Endodermal cell (in vitro differentiated cells): ENCODE data around the gene CSF1. TPM values are rescaled to one million over a fixed set of nuclear protein-coding genes. Genes with fewer than 3 reads are reported as not detected.

Experiments
- DNase-seq: peaks from one replicate; pipeline ENCODE4 v3.0.0-alpha.2; 2017
- H3K27ac ChIP-seq: 2 replicates; pipeline ENCODE4 v1.5.1; 2013; ENCODE audit warnings: mild to moderate bottlenecking, low read depth, low read length, moderate library complexity
- H3K27me3 ChIP-seq: 2 replicates; pipeline ENCODE4 v1.6.1; 2013; ENCODE audit warnings: mild to moderate bottlenecking, low read length, moderate library complexity; ENCODE audit not compliant: insufficient read depth, control insufficient read depth, poor library complexity, severe bottlenecking
- H3K36me3 ChIP-seq: 2 replicates; pipeline ENCODE4 v1.7.0; 2013; ENCODE audit warnings: mild to moderate bottlenecking, low read length, moderate library complexity; ENCODE audit not compliant: control insufficient read depth, insufficient read depth
- H3K4me1 ChIP-seq: one replicate; pipeline ENCODE4 v1.7.0; 2013; ENCODE audit warnings: low read length; ENCODE audit not compliant: control insufficient read depth, insufficient read depth
- H3K4me3 ChIP-seq: 2 replicates; pipeline ENCODE4 v1.5.1; 2013; ENCODE audit warnings: mild to moderate bottlenecking, low read length, moderate library complexity
- H3K9ac ChIP-seq: 2 replicates; pipeline ENCODE4 v1.6.1; 2013; ENCODE audit warnings: mild to moderate bottlenecking, low read length, moderate library complexity; ENCODE audit not compliant: poor library complexity, severe bottlenecking; ENCODE audit errors: extremely low read depth
- H3K9me3 ChIP-seq: 2 replicates; pipeline ENCODE4 v1.6.1; 2013; ENCODE audit warnings: mild to moderate bottlenecking, low read length, moderate library complexity; ENCODE audit not compliant: control insufficient read depth
- H3K27ac Mint-ChIP-seq: 2 replicates; pipeline ENCODE4 v1.8.0; 2020; ENCODE audit warnings: mixed read lengths
- H3K27me3 Mint-ChIP-seq: 2 replicates; pipeline ENCODE4 v1.8.0; 2021; ENCODE audit warnings: mild to moderate bottlenecking, mixed read lengths; ENCODE audit not compliant: insufficient read depth
- H3K36me3 Mint-ChIP-seq: 2 replicates; pipeline ENCODE4 v1.8.0; 2020; ENCODE audit warnings: low read depth, mixed read lengths
- H3K4me1 Mint-ChIP-seq: 2 replicates; pipeline ENCODE4 v1.8.0; 2020; ENCODE audit warnings: mixed read lengths
- H3K4me3 Mint-ChIP-seq: 2 replicates; pipeline ENCODE4 v1.8.0; 2020; ENCODE audit warnings: mild to moderate bottlenecking, moderate library complexity, mixed read lengths
- H3K9me3 Mint-ChIP-seq: 2 replicates; pipeline ENCODE4 v1.8.0; 2020; ENCODE audit warnings: mild to moderate bottlenecking, mixed read lengths
- WGBS, 2 experiments: methylation state at CpG; one replicate each; pipeline versions ENCODE4 v1.1.5 to v1.1.7; 2013; ENCODE audit warnings: missing lambda C conversion rate in 2 of 2, mixed read lengths in 1 of 2; ENCODE audit not compliant: insufficient coverage in 1 of 2, insufficient read length in 1 of 2; 5-methylcytosine and 5-hydroxymethylcytosine counted together
- total RNA-seq, 2 donors: library from RNA; stranded (reverse); fragmentation: NEBNext Ultra II Directional in 1 of 2; extraction: Animal tissue kit (Norgen Biotek cat#: 25700) in 1 of 2; gene quantifications; 2 replicates in 1 of 2; 3 replicates in 1 of 2; pipeline ENCODE4 v1.2.1, GENCODE V29; 2021
- TF ChIP-seq, protein P1 (sequence below): fragments of 200-600 bp; sonication (generic); conservative IDR thresholded peaks from 2 replicates; pipeline ENCODE4 v1.5.0; 2021; ENCODE audit warnings: antibody characterized with exemption, mild to moderate bottlenecking

Gene CSF1
- total RNA-seq, 2 donors from 2014 or later: 1.0 to 2.1 TPM

DNA sequence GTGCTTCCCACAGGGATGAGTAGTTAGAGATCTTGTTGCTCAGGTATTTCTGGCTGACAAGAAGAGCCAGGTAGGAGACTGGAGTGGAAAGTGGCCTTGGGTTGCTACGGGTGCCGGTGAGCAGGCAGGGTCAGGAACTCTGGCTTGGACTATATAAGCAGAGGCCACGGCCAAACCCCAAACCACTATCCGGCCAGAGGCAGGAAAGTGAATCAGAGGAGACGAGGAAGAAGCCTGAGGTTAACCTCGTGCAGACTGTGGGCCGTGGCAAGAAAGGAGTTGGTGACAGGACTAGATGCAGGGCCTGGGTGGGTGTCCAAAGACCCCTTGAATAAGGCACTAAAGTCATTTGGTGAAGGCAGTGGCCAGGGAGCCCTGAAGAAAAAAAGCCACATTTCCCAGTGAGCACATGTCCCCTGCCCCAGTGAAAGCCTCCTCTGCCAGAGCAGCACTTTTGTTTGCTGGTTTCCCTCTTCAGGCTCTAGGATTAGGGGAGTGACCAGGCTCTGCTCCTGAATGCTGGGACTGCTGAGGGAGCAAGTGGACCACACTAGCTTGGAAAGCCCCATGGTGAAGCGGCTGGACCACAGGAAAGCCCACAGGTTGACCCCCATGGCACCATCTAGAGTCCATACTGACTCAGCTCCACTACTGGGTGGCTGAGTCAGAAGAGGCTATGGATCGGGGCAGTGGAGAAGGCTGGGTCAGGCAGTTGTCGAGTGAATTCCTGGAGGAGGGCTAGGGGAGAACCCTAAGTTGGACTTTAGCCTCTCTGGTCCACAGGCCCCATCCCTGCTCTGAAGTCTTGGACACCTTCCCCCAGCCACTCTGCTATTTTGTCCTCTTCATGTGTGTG lies 23.4 kb downstream of the CSF1 start:
- H3K27ac ChIP-seq: no peak overlapping the region
- peaks cover 36% of the 10 kb centered on the region for H3K4me1 Mint-ChIP-seq
- peaks cover 27% of the 10 kb centered on the region for H3K9me3 ChIP-seq
- 79 to 88% methylated on average over 8 to 10 of the region's 10 CpGs for WGBS, 2 experiments
- H3K4me1 ChIP-seq: peaks cover 11% of the 10 kb centered on the region
- no peaks in the 10 kb centered on the region for H3K27me3 ChIP-seq
- TF ChIP-seq, protein P1, sequence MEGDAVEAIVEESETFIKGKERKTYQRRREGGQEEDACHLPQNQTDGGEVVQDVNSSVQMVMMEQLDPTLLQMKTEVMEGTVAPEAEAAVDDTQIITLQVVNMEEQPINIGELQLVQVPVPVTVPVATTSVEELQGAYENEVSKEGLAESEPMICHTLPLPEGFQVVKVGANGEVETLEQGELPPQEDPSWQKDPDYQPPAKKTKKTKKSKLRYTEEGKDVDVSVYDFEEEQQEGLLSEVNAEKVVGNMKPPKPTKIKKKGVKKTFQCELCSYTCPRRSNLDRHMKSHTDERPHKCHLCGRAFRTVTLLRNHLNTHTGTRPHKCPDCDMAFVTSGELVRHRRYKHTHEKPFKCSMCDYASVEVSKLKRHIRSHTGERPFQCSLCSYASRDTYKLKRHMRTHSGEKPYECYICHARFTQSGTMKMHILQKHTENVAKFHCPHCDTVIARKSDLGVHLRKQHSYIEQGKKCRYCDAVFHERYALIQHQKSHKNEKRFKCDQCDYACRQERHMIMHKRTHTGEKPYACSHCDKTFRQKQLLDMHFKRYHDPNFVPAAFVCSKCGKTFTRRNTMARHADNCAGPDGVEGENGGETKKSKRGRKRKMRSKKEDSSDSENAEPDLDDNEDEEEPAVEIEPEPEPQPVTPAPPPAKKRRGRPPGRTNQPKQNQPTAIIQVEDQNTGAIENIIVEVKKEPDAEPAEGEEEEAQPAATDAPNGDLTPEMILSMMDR: no peak
- no peak overlapping the region for H3K27ac Mint-ChIP-seq
- H3K9ac ChIP-seq: no peak overlapping the region
- no peak overlapping the region for H3K4me3 Mint-ChIP-seq
- peaks cover 5% of the 10 kb centered on the region for H3K36me3 Mint-ChIP-seq
- no peak overlapping the region for H3K4me3 ChIP-seq
- no peaks in the 10 kb centered on the region for H3K36me3 ChIP-seq
- H3K27me3 Mint-ChIP-seq: peaks cover 9% of the 10 kb centered on the region
- peaks cover 21% of the 10 kb centered on the region for H3K9me3 Mint-ChIP-seq
- DNase-seq: no peak

DNA sequence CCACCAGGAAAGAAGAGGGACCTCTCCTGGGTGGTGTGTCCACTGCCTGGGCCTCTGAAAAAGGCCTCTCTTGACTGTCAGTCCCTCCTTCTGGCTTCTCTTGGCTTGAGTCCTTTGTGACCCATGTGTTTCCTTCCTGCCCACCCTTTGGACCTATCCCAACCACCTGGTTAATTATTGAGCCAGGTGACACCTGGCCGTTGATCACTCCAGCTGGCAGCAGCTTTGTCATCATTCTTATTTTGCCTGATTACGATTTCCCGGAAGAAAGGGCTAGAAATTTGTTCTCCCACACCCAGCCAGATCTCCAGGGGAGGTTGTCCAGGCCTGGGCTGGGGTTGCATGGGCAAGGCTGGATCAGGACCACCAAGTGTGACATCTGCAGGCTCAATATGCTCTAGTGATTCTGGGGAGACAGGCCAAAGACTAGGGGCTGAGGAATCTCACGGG lies 24.8 kb downstream of the CSF1 start:
- peaks cover 30% of the 10 kb centered on the region for H3K9me3 ChIP-seq
- H3K4me3 ChIP-seq: peak overlapping the region; percentile 9
- H3K4me1 ChIP-seq: peaks cover 11% of the 10 kb centered on the region
- H3K36me3 Mint-ChIP-seq: peaks cover 5% of the 10 kb centered on the region
- no peak for DNase-seq
- H3K27ac Mint-ChIP-seq: peak overlapping the region; percentile 14
- H3K9ac ChIP-seq: no peak overlapping the region
- H3K27me3 Mint-ChIP-seq: peaks cover 9% of the 10 kb centered on the region
- H3K4me1 Mint-ChIP-seq: peaks cover 34% of the 10 kb centered on the region
- H3K27me3 ChIP-seq: no peaks in the 10 kb centered on the region
- no peaks in the 10 kb centered on the region for H3K36me3 ChIP-seq
- no peak overlapping the region for H3K27ac ChIP-seq
- H3K9me3 Mint-ChIP-seq: peaks cover 25% of the 10 kb centered on the region
- WGBS, 2 experiments: 74 to 80% methylated on average over 4 of the region's 4 CpGs
- no peak overlapping the region for H3K4me3 Mint-ChIP-seq
- TF ChIP-seq, protein P1: no peak

DNA sequence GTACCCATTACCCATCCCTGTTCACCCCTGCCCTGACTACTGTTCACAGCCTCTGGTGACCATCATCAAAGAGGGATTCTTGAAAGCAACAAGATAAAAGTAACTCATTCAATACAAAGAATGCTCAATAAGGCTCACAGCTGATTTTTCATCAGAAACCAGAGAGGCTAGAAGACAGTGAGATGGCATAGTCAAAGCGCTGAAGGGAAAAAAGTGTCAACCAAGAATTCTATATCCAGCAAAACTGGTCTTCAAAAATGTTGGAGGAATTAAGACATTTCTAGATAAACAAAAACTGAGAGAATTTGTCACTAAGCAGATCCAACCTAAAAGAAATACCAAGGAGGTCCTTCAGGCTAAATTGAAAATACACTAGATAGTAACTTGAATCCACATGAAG lies 27.1 kb downstream of the CSF1 start:
- TF ChIP-seq, protein P1: no peak
- peaks cover 7% of the 10 kb centered on the region for H3K27me3 Mint-ChIP-seq
- WGBS, 2 experiments: 89% methylated on average over 1 of the region's 1 CpG; no CpG with 5 or more reads in 1 of the 2 experiments

More for the DNA sequence above, 27.1 kb downstream of the CSF1 start:
- Mint-ChIP-seq H3K4me1 (peaks cover 23% of the 10 kb centered on the region), H3K9me3 (peaks cover 28% of the 10 kb centered on the region), H3K4me3 (no peak overlapping the region), H3K36me3 (peaks cover 5% of the 10 kb centered on the region), H3K27ac (no peak overlapping the region)
- Histone ChIP-seq H3K9me3 (peaks cover 30% of the 10 kb centered on the region), H3K27ac (no peak overlapping the region), H3K4me1 (peaks cover 2% of the 10 kb centered on the region), H3K4me3 (no peak overlapping the region), H3K9ac (no peak overlapping the region), H3K36me3 (no peaks in the 10 kb centered on the region), H3K27me3 (no peaks in the 10 kb centered on the region)
- DNase-seq: no peak
